Activated CD4-positive, alpha-beta T cell treated with anti-CD3 and anti-CD28 coated beads for 1 hour (primary cell): ENCODE data around the gene CDH12.
"Not testable (repeated sequence)": the region's sequence is repeated elsewhere in the genome, so short reads cannot be mapped to it uniquely, and the experiment has no call there.

Experiments used
- DNase-seq: peaks from one replicate; pipeline ENCODE4 v3.0.0-alpha.2; 2020

CDH12 gene

GRCh38 chr5:22643356-22643755, 209.8 kb downstream of the CDH12 start:
- no peak for DNase-seq

GRCh38 chr5:22631683-22632082, 221.5 kb downstream of the CDH12 start:
- DNase-seq = no peak

- DNase-seq = no peak
Measured at GRCh38 chr5:22627029-22627428, 226.1 kb downstream of the CDH12 start.

GRCh38 chr5:22625451-22625850, 227.7 kb downstream of the CDH12 start:
- no peak for DNase-seq

- no peak for DNase-seq
Measured at GRCh38 chr5:22621084-22621483, 232.1 kb downstream of the CDH12 start.

GRCh38 chr5:22615964-22616363, 237.2 kb downstream of the CDH12 start:
- no peak for DNase-seq

GRCh38 chr5:22614486-22615094, 238.6 kb downstream of the CDH12 start:
- DNase-seq = no peak

GRCh38 chr5:22612928-22613327, 240.2 kb downstream of the CDH12 start:
- no peak for DNase-seq

GRCh38 chr5:22611327-22611726, 241.8 kb downstream of the CDH12 start:
- no peak for DNase-seq

- not testable (repeated sequence) for DNase-seq
Measured at GRCh38 chr5:22607498-22607897, 245.6 kb downstream of the CDH12 start.

- DNase-seq = no peak
Measured at GRCh38 chr5:22605473-22605872, 247.7 kb downstream of the CDH12 start.

GRCh38 chr5:22604711-22605110, 248.4 kb downstream of the CDH12 start:
- DNase-seq = no peak

- no peak for DNase-seq
Measured at GRCh38 chr5:22598796-22599195, 254.3 kb downstream of the CDH12 start.

GRCh38 chr5:22596404-22596970, 256.7 kb downstream of the CDH12 start:
- DNase-seq = no peak

- DNase-seq = no peak
Measured at GRCh38 chr5:22594491-22594890, 258.7 kb downstream of the CDH12 start.

- no peak for DNase-seq
Measured at GRCh38 chr5:22593592-22593991, 259.6 kb downstream of the CDH12 start.

- DNase-seq = no peak
Measured at GRCh38 chr5:22591461-22591860, 261.7 kb downstream of the CDH12 start.

- no peak for DNase-seq
Measured at GRCh38 chr5:22590677-22591268, 262.4 kb downstream of the CDH12 start.

GRCh38 chr5:22577711-22578110, 275.4 kb downstream of the CDH12 start:
- DNase-seq = no peak

- no peak for DNase-seq
Measured at GRCh38 chr5:22577006-22577405, 276.1 kb downstream of the CDH12 start.

GRCh38 chr5:22572941-22573340, 280.2 kb downstream of the CDH12 start:
- DNase-seq = no peak

- no peak for DNase-seq
Measured at GRCh38 chr5:22567983-22568382, 285.2 kb downstream of the CDH12 start.

GRCh38 chr5:22560147-22560546, 293.0 kb downstream of the CDH12 start:
- DNase-seq = no peak

- no peak for DNase-seq
Measured at GRCh38 chr5:22557251-22557650, 295.9 kb downstream of the CDH12 start.

- DNase-seq = no peak
Measured at GRCh38 chr5:22554475-22554874, 298.7 kb downstream of the CDH12 start.
